ENCODE results near the gene CHST14. TPM values are rescaled to one million over a fixed set of nuclear protein-coding genes. Genes with fewer than 3 reads are reported as not detected.

CHST14 gene
- total RNA-seq, 2 experiments from 2014 or later = 5.4 to 6.2 TPM

GRCh38 chr15:40474581-40474980 lies 3.8 kb downstream of the CHST14 start:
- Mint-ChIP-seq H3K9me3 (ENCODE audit: low read depth) (no peaks in the 10 kb centered on the region), H3K4me1 (peaks cover 12% of the 10 kb centered on the region), H3K4me3 (no peak overlapping the region), H3K36me3 (ENCODE audit: low read depth) (no peaks in the 10 kb centered on the region), H3K27me3 (no peaks in the 10 kb centered on the region), H3K27ac (no peak overlapping the region)
- no peak for DNase-seq
- intact Hi-C loops (cut with DNase I, micrococcal nuclease) = no loop called here
- ChIA-PET POLR2A (no interaction called here), CTCF (interaction anchor here (0.6 kb wide), 1 partner anchor 17 kb away, joined by 3 read pairs; no protein-coding TSS in a partner anchor)
- ATAC-seq = no peak

DNA sequence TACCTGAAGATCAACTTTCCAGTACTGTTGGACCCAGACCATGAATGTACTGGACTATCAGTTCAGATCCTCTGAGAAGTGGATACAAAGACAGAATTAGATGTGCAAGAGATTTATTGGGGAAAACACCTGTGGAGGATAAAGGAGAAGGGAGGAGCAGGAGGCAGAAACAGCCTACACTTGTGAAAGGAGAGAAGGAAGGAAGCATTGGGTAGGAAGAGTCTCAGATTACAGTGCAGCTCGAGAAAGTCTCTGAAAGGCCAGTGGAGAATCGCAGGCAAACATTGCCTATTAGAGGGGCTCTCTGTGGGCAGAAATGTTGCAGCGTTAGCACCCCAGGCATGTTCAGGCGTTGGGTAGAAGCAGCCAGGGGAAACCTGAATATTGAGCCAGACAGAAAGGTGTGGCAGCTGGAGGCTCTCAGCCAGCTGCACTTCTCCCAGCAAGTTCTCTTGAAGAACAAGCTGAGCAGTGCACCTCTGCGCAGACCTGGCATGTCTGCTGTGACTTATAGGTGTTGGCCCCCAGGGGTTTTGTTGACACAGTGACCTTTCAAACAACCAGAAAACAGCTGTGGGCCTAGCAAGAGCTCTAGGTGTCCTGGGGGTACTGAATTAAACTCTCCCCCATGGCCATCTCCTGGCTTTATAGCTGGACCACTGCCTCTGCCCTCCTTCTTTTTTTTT lies 7.0 kb downstream of the CHST14 start:
- Mint-ChIP-seq H3K9me3 (ENCODE audit: low read depth) (no peaks in the 10 kb centered on the region), H3K27me3 (peaks cover 5% of the 10 kb centered on the region), H3K36me3 (ENCODE audit: low read depth) (no peaks in the 10 kb centered on the region), H3K4me1 (peaks cover 2% of the 10 kb centered on the region), H3K4me3 (no peak overlapping the region), H3K27ac (no peak overlapping the region)
- CTCF ChIA-PET = interaction anchor here (1.0 kb wide), 1 partner anchor 22 kb away, joined by 3 read pairs; no protein-coding TSS in a partner anchor
- no peak for DNase-seq
- no peak for ATAC-seq
- intact Hi-C loops (cut with DNase I, micrococcal nuclease) = no loop called here
- POLR2A ChIA-PET = no interaction called here

- intact Hi-C loops (cut with DNase I, micrococcal nuclease) = no loop called here
- Mint-ChIP-seq H3K27me3 (peaks cover 5% of the 10 kb centered on the region), H3K4me1 (no peaks in the 10 kb centered on the region), H3K9me3 (ENCODE audit: low read depth) (no peaks in the 10 kb centered on the region), H3K36me3 (ENCODE audit: low read depth) (no peaks in the 10 kb centered on the region), H3K4me3 (no peak overlapping the region), H3K27ac (no peak overlapping the region)
- CTCF ChIA-PET = interaction anchor here (0.9 kb wide), 1 partner anchor 16 kb away, joined by 3 read pairs; no protein-coding TSS in a partner anchor
- no peak for DNase-seq
- ATAC-seq = no peak
- POLR2A ChIA-PET = no interaction called here
Observed at GRCh38 chr15:40479024-40479423, 8.2 kb downstream of the CHST14 start.

- Mint-ChIP-seq H3K27me3 (peaks cover 7% of the 10 kb centered on the region), H3K27ac (no peak overlapping the region), H3K9me3 (ENCODE audit: low read depth) (no peaks in the 10 kb centered on the region), H3K36me3 (ENCODE audit: low read depth) (no peaks in the 10 kb centered on the region), H3K4me1 (no peaks in the 10 kb centered on the region), H3K4me3 (no peak overlapping the region)
- ATAC-seq (no peak), DNase-seq (no peak)
- intact Hi-C loops (cut with DNase I, micrococcal nuclease) = no loop called here
- ChIA-PET POLR2A (no interaction called here), CTCF (interaction anchor here (1.8 kb wide), 1 partner anchor 143 kb away, joined by 3 read pairs; no protein-coding TSS in a partner anchor)
Observed at GRCh38 chr15:40481341-40482074, 10.7 kb downstream of the CHST14 start.

DNA sequence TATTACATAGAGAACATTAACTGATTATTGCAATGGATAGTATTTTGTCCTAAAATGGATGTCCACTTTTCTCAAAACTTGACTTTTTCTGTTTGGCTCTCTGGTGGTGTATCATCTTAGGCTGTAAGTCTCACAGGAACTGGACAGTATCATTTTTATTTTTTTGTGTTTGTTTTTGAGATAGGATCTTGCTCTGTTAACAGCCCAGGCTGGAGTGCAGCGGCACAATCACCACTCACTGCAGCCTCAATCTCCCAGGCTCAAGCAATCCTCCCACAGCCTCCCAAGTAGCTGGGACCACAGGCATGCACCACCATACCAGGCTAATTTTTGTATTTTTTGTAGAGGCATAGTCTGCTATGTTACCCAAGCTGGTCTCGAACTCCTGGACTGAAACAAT lies 13.1 kb downstream of the CHST14 start:
- no peaks in the 10 kb centered on the region for H3K36me3 Mint-ChIP-seq (ENCODE audit: low read depth)
- H3K27ac Mint-ChIP-seq = no peak overlapping the region
- no peaks in the 10 kb centered on the region for H3K9me3 Mint-ChIP-seq (ENCODE audit: low read depth)
- CTCF ChIA-PET = interaction anchor here (0.9 kb wide), 1 partner anchor 61 kb away, joined by 3 read pairs; no protein-coding TSS in a partner anchor
- no peak overlapping the region for H3K4me3 Mint-ChIP-seq
- ATAC-seq = no peak
- POLR2A ChIA-PET = no interaction called here
- H3K27me3 Mint-ChIP-seq = peaks cover 7% of the 10 kb centered on the region
- intact Hi-C loops (cut with DNase I, micrococcal nuclease) = no loop called here
- DNase-seq = no peak
- H3K4me1 Mint-ChIP-seq = no peaks in the 10 kb centered on the region

- H3K27me3 Mint-ChIP-seq = peaks cover 3% of the 10 kb centered on the region
- no peak overlapping the region for H3K4me3 Mint-ChIP-seq
- ATAC-seq (no peak), DNase-seq (no peak)
- ChIA-PET POLR2A (no interaction called here), CTCF (no interaction called here)
- H3K36me3 Mint-ChIP-seq (ENCODE audit: low read depth) = no peaks in the 10 kb centered on the region
- no peaks in the 10 kb centered on the region for H3K9me3 Mint-ChIP-seq (ENCODE audit: low read depth)
- H3K4me1 Mint-ChIP-seq = no peaks in the 10 kb centered on the region
- H3K27ac Mint-ChIP-seq = no peak overlapping the region
- intact Hi-C loops (cut with DNase I, micrococcal nuclease) = no loop called here
Observed at GRCh38 chr15:40486066-40486770, 15.4 kb downstream of the CHST14 start.

DNA sequence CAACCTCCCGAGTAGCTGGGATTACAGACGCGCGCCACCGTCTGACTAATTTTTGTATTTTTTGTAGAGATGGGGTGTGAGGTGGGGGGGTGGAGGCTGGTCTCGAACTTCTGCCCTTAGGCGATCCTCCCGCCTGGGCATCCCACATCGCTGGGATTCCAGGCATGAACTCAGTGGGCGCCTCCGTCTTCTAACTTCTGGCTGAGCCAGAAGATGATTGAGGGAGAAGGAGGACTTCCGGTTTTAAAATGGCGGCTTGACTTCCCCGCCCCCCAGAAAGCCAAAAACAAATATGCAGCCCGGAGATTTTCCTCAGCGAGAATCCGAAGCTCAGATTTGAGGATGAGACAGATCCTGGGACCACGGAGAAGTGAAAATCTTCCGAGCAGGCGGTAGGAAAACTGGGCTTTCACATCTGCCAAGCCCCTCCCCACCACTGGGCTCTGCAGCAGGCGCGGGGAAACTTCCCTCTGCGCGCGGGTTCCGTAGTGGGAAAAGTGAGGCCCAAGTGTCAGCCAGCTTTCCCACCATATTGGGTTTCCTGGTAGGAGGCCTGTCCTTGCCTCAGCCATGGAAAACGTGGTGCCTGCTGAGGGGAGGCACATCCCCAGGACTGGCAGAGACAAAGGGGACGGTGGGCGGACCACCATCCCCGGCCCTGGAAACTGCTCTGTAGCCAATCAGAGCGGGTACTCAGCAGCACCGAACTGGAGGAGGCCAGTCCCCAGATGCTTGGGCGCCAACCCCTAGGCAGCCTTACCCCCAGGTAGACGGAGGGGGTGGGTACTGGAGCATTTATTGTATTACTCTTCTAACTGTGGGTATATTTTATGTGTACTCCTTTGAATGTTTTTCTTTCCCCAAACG lies 17.3 kb downstream of the CHST14 start:
- DNase-seq = no peak
- Mint-ChIP-seq H3K36me3 (ENCODE audit: low read depth) (no peaks in the 10 kb centered on the region), H3K9me3 (ENCODE audit: low read depth) (no peaks in the 10 kb centered on the region), H3K4me1 (peaks cover 6% of the 10 kb centered on the region), H3K27me3 (peaks cover 2% of the 10 kb centered on the region), H3K4me3 (no peak overlapping the region), H3K27ac (no peak overlapping the region)
- ATAC-seq = no peak
- ChIA-PET CTCF (no interaction called here), POLR2A (no interaction called here)
- intact Hi-C loops (cut with DNase I, micrococcal nuclease) = no loop called here

- no peaks in the 10 kb centered on the region for H3K9me3 Mint-ChIP-seq (ENCODE audit: low read depth)
- DNase-seq = no peak
- peaks cover 21% of the 10 kb centered on the region for H3K4me1 Mint-ChIP-seq
- H3K36me3 Mint-ChIP-seq (ENCODE audit: low read depth) = no peaks in the 10 kb centered on the region
- CTCF ChIA-PET = no interaction called here
- intact Hi-C loops (cut with DNase I, micrococcal nuclease) = no loop called here
- POLR2A ChIA-PET = no interaction called here
- no peak overlapping the region for H3K4me3 Mint-ChIP-seq
- H3K27ac Mint-ChIP-seq = no peak overlapping the region
- no peak for ATAC-seq
- peaks cover 2% of the 10 kb centered on the region for H3K27me3 Mint-ChIP-seq
Observed at GRCh38 chr15:40489274-40490175, 18.7 kb downstream of the CHST14 start.

GRCh38 chr15:40493089-40493840 lies 22.5 kb downstream of the CHST14 start:
- ChIA-PET CTCF (interaction anchor here (1.0 to 1.2 kb wide), 2 partner anchors 14 kb away, joined by 3 to 4 read pairs; no protein-coding TSS in a partner anchor), POLR2A (interaction anchor here (0.6 to 0.7 kb wide), 2 partner anchors 38 to 244 kb away, joined by 3 to 4 read pairs; no protein-coding TSS in a partner anchor)
- H3K36me3 Mint-ChIP-seq (ENCODE audit: low read depth) = no peaks in the 10 kb centered on the region
- peaks cover 3% of the 10 kb centered on the region for H3K27me3 Mint-ChIP-seq
- peak overlapping the region; percentile 86 for H3K27ac Mint-ChIP-seq
- H3K4me1 Mint-ChIP-seq = peaks cover 35% of the 10 kb centered on the region
- intact Hi-C loops (cut with DNase I, micrococcal nuclease) = loop anchor here in 1 of 2 experiments (1.0 to 2.0 kb wide), 3 partner anchors 22 to 88 kb away; partner anchors contain the start of genes BAHD1, CHST14 and IVD
- peak; percentile 95 for ATAC-seq
- peak overlapping the region; percentile 13 for H3K4me3 Mint-ChIP-seq
- peak; percentile 83 for DNase-seq
- H3K9me3 Mint-ChIP-seq (ENCODE audit: low read depth) = no peaks in the 10 kb centered on the region

DNA sequence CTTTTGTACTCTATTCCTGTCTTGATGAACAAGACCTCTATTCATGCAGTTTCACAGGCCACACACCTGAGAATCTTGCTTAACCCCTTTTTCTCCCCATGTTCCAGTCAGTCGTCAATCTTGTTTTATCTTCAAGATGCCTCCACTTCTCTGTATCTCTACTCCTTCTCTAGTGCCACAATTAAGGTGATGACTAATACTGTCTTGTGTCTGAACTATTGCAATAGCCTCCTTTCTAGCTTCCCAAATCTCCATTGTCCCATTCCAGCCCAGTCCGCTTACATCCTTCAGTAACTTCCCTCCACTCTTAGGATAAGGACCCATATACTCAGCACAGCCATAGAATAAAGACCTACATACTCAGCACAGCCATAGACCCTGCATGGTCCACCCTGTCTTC lies 24.7 kb downstream of the CHST14 start:
- Mint-ChIP-seq H3K9me3 (ENCODE audit: low read depth) (no peaks in the 10 kb centered on the region), H3K4me1 (peaks cover 38% of the 10 kb centered on the region), H3K36me3 (ENCODE audit: low read depth) (no peaks in the 10 kb centered on the region), H3K4me3 (no peak overlapping the region), H3K27me3 (peaks cover 3% of the 10 kb centered on the region), H3K27ac (no peak overlapping the region)
- intact Hi-C loops (cut with DNase I, micrococcal nuclease) = no loop called here
- ChIA-PET POLR2A (no interaction called here), CTCF (interaction anchor here (0.8 kb wide), 1 partner anchor 12 kb away, joined by 3 read pairs; no protein-coding TSS in a partner anchor)
- ATAC-seq = no peak
- DNase-seq = no peak
